Activated naive CD8-positive, alpha-beta T cell treated with anti-CD3 and anti-CD28 coated beads, Interleukin-2, amount 50 U/mL, for 16 hours (primary cell): ENCODE measurements around the gene TOGARAM2.
"Not testable (repeated sequence)": the region's sequence is repeated elsewhere in the genome, so short reads cannot be mapped to it uniquely, and the experiment has no call there.

ENCODE experiments used
- DNase-seq: peaks from one replicate; pipeline ENCODE4 v3.0.0-alpha.2; 2020; ENCODE audit warnings: low read depth, low spot score

The TOGARAM2 gene

GRCh38 chr2:29072251-29072650 is 91.2 kb downstream of the TOGARAM2 start:
- no peak for DNase-seq

GRCh38 chr2:29072971-29073725 is 92.0 kb downstream of the TOGARAM2 start:
- DNase-seq, result no peak

GRCh38 chr2:29073933-29074332 is 92.8 kb downstream of the TOGARAM2 start:
- no peak for DNase-seq

DNA sequence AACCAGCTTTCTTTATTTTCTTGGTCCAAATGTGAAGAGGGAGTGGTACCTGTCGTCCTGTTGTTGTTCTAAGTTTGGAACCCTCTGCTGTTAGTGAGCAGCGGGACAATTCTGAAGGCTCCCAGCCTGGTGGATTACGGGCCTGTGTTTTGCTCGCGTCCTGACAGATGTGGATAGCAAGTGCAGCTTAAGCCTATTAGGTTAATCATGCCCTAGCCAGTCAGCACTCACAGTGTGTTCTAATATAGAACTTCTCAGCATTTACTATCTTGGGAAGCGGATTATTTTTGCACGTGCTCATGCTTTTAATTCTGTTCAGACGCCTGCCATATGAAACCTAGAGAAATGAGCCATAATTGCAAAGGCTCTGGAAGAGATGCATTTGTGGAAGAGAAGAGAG is 93.3 kb downstream of the TOGARAM2 start, which contains the start of gene PCARE:
PCARE (minus strand) TSS at position 113 of the 400 bp plus-strand sequence. CDS start 262 bp downstream, outside the sequence.
- DNase-seq, result no peak

GRCh38 chr2:29075894-29076705 is 95.0 kb downstream of the TOGARAM2 start:
- DNase-seq, result no peak

DNA sequence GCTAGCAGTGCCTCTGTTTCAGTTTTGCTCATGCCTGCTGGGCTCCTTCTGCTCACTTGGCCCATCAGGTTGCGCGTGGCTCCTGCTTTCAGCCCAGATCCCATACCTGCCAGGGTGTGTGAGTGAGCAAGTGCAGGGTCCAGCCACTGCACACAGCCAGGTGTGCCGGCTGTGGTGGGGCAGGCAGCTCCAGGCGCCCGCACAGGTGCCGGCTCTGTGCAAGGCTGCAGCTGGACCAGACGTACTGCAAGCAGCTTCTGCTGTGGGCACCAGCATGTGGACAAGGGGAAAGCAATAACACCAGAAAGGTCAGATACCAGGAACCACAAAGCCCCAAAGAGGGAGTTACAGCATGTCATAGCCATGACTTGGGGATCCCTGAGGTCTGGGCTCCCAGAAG is 98.8 kb downstream of the TOGARAM2 start:
- DNase-seq, result no peak

- DNase-seq, result no peak
These were observed 100.0 kb downstream of the TOGARAM2 start for GRCh38 chr2:29080886-29081743.

DNA sequence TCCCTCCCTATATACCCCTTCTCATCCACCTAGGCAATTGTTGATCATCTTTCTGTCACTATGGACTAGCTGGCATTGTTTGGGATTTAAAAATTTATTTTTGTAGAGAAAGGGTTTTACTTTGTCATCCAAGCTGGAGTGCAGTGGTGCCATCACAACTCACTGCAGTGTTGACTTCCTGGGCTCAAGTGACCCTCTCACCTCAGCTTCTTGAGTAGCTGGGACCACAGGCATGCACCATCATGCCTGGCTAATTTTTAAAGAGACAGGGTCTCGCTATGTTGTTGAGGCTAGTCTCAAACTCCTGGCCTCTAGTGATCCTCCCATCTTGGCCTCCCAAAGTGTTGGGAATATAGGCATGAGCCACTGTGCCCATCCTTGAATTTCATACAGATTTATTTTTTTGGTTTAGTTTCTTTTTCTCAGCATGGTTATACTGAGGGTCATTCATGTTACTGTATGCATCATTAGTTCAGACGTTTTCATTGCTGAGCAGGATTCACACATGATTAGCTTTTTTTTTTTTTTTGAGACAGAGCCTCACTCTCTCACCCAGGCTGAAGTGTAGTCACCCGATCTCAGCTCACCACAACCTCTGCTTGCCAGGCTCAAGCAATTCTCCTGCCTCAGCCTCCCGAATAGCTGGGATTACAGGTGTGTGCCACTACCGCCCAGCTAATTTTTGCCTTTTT is 101.9 kb downstream of the TOGARAM2 start:
- no peak for DNase-seq

DNA sequence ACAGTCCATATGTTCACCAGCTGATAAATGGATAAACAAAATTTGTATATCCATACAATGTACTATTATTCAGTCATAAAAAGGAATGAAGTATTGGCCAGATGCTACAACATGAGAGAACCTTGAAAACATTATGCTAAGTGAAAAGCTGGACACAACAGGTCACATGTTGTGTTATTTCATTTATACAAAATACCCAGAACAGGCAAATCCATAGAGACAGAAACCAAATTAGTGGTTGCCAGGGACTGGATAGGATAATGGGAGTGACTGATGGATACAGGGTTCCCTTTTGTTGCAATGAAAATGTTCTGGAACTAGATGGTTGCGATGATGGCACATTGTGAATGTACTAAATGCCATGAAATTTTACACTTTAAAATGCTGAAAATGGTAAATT is 103.5 kb downstream of the TOGARAM2 start:
- DNase-seq, result no peak

DNA sequence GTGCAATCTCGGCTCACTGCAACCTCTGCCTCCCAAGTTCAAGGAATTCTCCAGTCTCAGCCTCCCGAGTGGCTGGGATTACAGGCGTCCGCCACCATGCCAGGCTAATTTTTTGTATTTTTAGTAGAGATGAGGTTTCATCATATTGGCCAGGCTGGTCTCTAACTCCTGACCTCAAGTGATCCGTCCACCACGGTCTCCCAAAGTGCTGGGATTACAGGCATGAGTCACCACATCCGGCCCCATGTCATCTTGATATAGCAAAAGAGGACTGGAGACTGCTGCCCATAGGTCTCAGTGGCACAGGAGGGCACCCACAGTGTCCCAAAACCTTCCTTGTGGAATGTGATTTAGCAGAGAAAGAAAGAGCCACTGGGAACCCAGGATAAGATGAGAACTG is 109.2 kb downstream of the TOGARAM2 start:
- not testable (repeated sequence) for DNase-seq

- DNase-seq, result no peak
These were observed 115.9 kb downstream of the TOGARAM2 start for GRCh38 chr2:29096969-29097368.

DNA sequence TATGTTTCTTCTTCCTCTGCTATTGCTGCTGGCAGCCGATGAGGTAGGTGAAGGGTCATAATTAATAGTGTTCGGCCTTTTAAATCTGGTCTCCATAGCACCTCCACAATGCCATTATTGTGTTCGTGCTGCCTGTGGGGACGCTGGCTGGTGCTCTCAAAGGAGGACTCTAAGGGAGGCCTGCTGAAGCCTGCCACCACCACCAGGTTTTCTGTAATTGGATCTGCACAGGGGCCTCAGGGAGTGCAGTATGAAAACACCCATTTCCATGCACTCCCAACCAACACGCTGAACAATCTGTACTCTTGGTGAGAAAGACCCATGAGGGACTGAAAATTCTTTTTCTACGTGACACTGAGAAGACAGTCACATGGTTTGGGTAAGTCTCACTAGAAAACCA is 116.5 kb downstream of the TOGARAM2 start:
- DNase-seq, result no peak

DNA sequence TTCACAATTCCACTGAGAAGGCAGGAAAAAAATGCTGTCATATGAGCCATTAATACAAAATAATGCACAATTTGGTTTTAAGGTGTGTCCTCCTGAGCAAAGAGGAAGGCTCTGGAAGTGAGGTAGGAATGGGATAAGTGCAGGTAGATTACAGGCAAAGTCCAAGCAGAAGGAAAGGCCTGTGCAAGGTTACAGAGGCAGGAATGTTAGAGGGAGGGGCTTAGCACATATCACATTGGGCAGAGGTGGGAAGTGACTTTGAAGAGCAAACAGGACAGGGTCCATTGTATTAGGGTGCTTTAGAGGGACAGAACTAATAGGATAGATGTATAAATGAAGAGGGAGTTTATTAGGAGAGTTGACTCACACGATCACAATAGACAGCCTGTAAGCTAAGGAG is 119.5 kb downstream of the TOGARAM2 start:
- DNase-seq, result no peak
